Neural cell (in vitro differentiated cells): Measurements from ENCODE around the gene DNAJB8.

Experiments
- CTCF ChIP-seq: fragments of 450-650 bp; IDR thresholded peaks from 2 replicates; pipeline ENCODE4 v1.5.1; 2014; ENCODE audit warnings: antibody characterized with exemption, mild to moderate bottlenecking, moderate library complexity; ENCODE audit not compliant: poor library complexity, severe bottlenecking
- EZH2 ChIP-seq: fragments of 200-600, 300-800 bp; shearing (Covaris generic), sonication (generic); IDR thresholded peaks from 2 replicates; pipeline ENCODE4 v1.6.1; 2014; ENCODE audit warnings: antibody characterized with exemption, low read length, borderline replicate concordance, mild to moderate bottlenecking; ENCODE audit not compliant: insufficient read depth, poor library complexity, severe bottlenecking
- POLR2AphosphoS5 ChIP-seq: IDR thresholded peaks from 2 replicates; pipeline ENCODE4 v1.6.1; 2012
- RAD21 ChIP-seq: fragments of 450-650 bp; conservative IDR thresholded peaks from 2 replicates; pipeline ENCODE4 v1.6.1; 2014; ENCODE audit warnings: antibody characterized with exemption, mild to moderate bottlenecking, moderate library complexity

GRCh38 chr3:128421439-128421836 is 45.3 kb downstream of the DNAJB8 start:
- no peak for TF ChIP-seq CTCF
- TF ChIP-seq EZH2 = no peak
- TF ChIP-seq RAD21 = no peak
- no peak for TF ChIP-seq POLR2AphosphoS5
